Measurements from ENCODE around the gene CPO. TPM values are rescaled to one million over a fixed set of nuclear protein-coding genes. Genes with fewer than 3 reads are reported as not detected.

Gene CPO
- total RNA-seq, 1 donor from 2014 or later = 0.47 TPM

DNA sequence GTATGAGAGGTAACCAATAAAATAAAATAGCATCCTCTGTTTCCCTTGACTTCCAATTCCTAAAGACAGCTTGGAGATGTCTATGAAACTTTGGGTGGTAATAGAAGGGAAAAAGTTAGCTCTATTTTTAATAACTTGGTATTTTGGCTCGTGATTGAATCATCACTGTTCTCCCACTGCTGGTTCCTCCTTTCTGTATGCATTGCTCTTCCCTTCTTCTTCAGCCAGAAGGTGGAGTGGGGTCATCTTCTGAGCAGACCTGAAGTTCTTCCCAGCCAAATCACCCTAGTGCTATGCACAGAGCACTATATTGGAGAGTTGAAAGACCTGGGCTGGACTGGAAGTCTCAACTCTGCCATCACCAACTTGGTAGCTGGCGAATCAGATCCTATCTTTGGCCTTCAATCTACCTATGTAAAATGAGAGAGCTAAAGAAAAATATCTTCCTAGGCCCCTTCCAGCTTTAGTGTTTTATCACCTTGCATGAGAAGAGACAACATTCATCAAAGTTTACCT, 54.1 kb downstream of the CPO start:
- Mint-ChIP-seq H3K4me1 (no peaks in the 10 kb centered on the region), H3K4me3 (no peak overlapping the region), H3K27ac (ENCODE audit: unreplicated experiment) (no peak overlapping the region), H3K36me3 (ENCODE audit: low read depth) (peaks cover 11% of the 10 kb centered on the region), H3K27me3 (ENCODE audit: low read depth) (no peaks in the 10 kb centered on the region), H3K9me3 (peaks cover 3% of the 10 kb centered on the region)
- TF ChIP-seq, protein P1, sequence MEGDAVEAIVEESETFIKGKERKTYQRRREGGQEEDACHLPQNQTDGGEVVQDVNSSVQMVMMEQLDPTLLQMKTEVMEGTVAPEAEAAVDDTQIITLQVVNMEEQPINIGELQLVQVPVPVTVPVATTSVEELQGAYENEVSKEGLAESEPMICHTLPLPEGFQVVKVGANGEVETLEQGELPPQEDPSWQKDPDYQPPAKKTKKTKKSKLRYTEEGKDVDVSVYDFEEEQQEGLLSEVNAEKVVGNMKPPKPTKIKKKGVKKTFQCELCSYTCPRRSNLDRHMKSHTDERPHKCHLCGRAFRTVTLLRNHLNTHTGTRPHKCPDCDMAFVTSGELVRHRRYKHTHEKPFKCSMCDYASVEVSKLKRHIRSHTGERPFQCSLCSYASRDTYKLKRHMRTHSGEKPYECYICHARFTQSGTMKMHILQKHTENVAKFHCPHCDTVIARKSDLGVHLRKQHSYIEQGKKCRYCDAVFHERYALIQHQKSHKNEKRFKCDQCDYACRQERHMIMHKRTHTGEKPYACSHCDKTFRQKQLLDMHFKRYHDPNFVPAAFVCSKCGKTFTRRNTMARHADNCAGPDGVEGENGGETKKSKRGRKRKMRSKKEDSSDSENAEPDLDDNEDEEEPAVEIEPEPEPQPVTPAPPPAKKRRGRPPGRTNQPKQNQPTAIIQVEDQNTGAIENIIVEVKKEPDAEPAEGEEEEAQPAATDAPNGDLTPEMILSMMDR (conservative IDR thresholded peaks at IDR 0.05) = no peak
- no peak for DNase-seq (ENCODE audit: low read depth, low spot score)

DNA sequence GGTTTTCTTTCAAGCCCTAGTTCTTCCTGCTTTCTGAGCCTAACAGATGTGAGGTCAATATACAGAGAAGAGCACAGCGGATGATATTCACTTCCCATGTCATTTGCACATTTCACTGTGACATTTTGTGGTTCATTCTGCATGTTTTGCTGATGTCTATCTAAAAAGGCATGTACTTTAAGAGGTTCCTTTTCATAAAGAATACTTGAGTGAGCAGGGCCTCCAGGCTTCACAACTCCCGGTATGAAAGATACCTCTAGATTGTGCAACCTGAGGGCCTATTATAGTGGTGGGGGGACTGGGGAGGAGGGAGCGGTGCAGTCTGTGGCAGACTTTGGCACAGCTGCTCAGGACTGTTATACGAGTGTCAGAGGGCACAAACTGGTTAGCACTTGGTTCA, 54.6 kb downstream of the CPO start:
- Mint-ChIP-seq H3K9me3 (peaks cover 3% of the 10 kb centered on the region), H3K4me1 (no peaks in the 10 kb centered on the region), H3K27me3 (ENCODE audit: low read depth) (no peaks in the 10 kb centered on the region), H3K4me3 (no peak overlapping the region), H3K27ac (ENCODE audit: unreplicated experiment) (no peak overlapping the region), H3K36me3 (ENCODE audit: low read depth) (peaks cover 11% of the 10 kb centered on the region)
- DNase-seq (ENCODE audit: low read depth, low spot score) = no peak
- TF ChIP-seq, protein P1 (conservative IDR thresholded peaks at IDR 0.05) = no peak

DNA sequence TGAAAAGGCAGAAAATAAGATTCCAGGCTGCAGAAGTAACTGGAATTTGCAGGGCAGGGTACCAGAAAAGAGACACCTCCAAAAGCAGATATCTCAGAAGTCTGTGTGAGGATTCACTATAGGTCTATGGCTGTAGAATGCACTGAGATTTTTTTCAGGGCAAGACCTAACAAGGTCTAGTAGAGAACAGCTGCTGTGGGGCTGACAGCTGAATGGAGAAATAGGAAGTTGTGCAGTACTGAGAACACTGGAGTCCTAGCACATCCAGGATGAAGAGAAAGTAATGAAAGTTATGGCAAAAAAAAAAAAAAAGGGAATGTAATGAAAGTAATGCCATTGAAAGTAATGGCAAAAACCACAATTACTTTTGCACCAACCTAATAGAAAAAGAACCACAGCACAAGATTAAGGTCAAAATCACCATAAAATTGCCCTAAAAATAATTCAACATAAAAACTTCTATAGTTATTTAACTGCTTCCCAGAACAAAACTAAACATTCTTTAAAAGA, 57.3 kb downstream of the CPO start:
- DNase-seq (ENCODE audit: low read depth, low spot score) = no peak
- TF ChIP-seq, protein P1 (conservative IDR thresholded peaks at IDR 0.05) = no peak
- Mint-ChIP-seq H3K36me3 (ENCODE audit: low read depth) (peaks cover 20% of the 10 kb centered on the region), H3K4me1 (no peaks in the 10 kb centered on the region), H3K27me3 (ENCODE audit: low read depth) (no peaks in the 10 kb centered on the region), H3K4me3 (no peak overlapping the region), H3K27ac (ENCODE audit: unreplicated experiment) (no peak overlapping the region), H3K9me3 (peaks cover 11% of the 10 kb centered on the region)

DNA sequence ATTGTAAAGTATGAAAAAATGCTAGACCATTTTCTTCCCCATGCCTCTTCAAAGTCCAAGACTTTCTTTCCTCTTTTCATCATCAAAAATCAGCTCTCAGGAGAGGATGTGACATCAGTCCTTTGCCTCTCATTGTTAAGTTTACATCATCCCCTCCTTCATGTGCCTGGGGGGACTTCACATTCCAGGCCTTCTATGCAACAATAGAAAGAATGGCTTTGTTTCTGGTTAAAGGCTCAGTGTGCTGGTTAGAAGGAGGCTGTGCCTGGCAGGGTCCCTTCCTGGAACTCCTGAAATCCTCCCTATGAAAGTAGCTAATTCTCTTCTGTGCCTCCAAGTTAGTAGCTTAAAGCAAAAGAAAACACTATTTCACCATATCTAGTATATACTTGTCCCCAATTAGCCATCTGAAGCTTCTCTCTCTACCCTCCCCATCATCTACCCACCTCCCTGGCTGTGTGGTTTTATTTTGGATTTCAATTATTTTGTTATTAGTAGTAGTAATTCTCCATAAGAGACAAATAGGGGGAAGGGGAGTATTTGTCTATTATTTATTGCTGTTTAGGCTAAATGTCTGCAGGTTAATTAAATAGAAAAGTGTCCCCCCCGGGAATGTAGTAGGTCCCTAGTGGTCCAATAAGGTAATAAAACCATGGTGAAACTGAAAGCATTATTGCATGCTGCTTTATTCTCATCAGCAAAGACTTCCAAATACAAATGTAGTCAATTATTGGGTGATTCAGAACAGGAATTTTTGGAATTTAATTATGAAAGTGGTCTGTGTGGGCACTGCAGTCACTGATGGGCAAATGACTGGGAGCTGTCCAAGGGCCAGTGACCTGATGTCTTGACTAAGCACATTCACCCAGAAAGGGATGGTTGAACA, 69.0 kb downstream of the CPO start:
- Mint-ChIP-seq H3K9me3 (no peaks in the 10 kb centered on the region), H3K27ac (ENCODE audit: unreplicated experiment) (peak overlapping the region; percentile 85), H3K36me3 (ENCODE audit: low read depth) (peaks cover 2% of the 10 kb centered on the region), H3K27me3 (ENCODE audit: low read depth) (no peaks in the 10 kb centered on the region), H3K4me3 (peak overlapping the region; percentile 0), H3K4me1 (peaks cover 30% of the 10 kb centered on the region)
- TF ChIP-seq, protein P1 (conservative IDR thresholded peaks at IDR 0.05) = peak; percentile 58
- DNase-seq (ENCODE audit: low read depth, low spot score) = no peak

DNA sequence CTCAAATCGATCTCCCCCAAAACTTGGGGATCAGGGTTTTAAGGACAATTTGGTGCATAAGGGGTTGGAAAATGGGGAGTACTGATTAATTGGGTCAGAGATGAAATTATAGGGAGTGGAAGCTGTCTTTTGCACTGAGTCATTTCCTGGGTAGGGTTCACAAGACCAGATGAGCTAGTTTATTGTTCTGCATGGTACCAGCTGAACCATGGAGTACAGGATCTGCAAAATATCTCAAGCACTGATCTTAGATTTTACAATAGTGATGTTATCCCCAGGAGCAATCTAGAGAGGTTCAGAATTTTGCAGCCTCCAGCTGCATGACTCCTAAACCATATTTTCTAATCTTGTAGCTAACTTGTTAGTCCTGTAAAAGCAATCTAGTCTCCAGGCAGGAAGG, 73.1 kb downstream of the CPO start:
- no peaks in the 10 kb centered on the region for H3K27me3 Mint-ChIP-seq (ENCODE audit: low read depth)
- H3K36me3 Mint-ChIP-seq (ENCODE audit: low read depth) = peaks cover 4% of the 10 kb centered on the region
- TF ChIP-seq, protein P1 (conservative IDR thresholded peaks at IDR 0.05) = no peak
- no peak overlapping the region for H3K4me3 Mint-ChIP-seq
- no peak overlapping the region for H3K27ac Mint-ChIP-seq (ENCODE audit: unreplicated experiment)
- peaks cover 2% of the 10 kb centered on the region for H3K9me3 Mint-ChIP-seq
- no peak for DNase-seq (ENCODE audit: low read depth, low spot score)
- H3K4me1 Mint-ChIP-seq = peaks cover 33% of the 10 kb centered on the region

Measured in neural crest cell (in vitro differentiated cells).